CD4-positive, alpha-beta T cell (primary cell): ENCODE results near the gene CDC42EP3. TPM values are rescaled to one million over a fixed set of nuclear protein-coding genes. Genes with fewer than 3 reads are reported as not detected.

Experiments
- ATAC-seq: fragments of 200-7000 bp; cut with Tn5 transposase; one replicate; pipeline ENCODE4 v1.10.0; 2022; ENCODE audit warnings: mild to moderate bottlenecking; ENCODE audit not compliant: poor library complexity
- CTCF ChIA-PET: fragments of 350-600 bp; sonication (Branson Sonifier 250); formaldehyde crosslinking; loops from one replicate; lab custom pipeline; 2021; ENCODE audit warnings: antibody characterized with exemption, inconsistent platforms; lab: Charles Lee
- POLR2A ChIA-PET: fragments of 350-600 bp; sonication (Branson Sonifier 250); formaldehyde crosslinking; loops from one replicate; lab custom pipeline; 2021; ENCODE audit warnings: antibody characterized with exemption, inconsistent platforms; lab: Charles Lee
- DNase-seq, 14 experiments: peaks; one replicate each; pipeline ENCODE4 v3.0.0-alpha.2; 2013 to 2020; ENCODE audit warnings: mixed read lengths in 2 of 14
- H3K27ac ChIP-seq, 2 donors: one replicate each; pipeline versions ENCODE4 v1.5.1 to v1.7.0; 2013; ENCODE audit warnings: low read length in 2 of 2, low read depth in 1 of 2, mild to moderate bottlenecking in 1 of 2
- H3K27me3 ChIP-seq, 2 experiments: 1 replicate in 1 of 2; 2 replicates in 1 of 2; pipeline versions ENCODE4 v1.6.1 to v1.7.0; 2013; ENCODE audit warnings: low read length in 2 of 2, control low read depth in 1 of 2, mild to moderate bottlenecking in 1 of 2, moderate library complexity in 1 of 2; ENCODE audit not compliant: insufficient read depth in 2 of 2, control insufficient read depth in 1 of 2
- H3K36me3 ChIP-seq: one replicate; pipeline ENCODE4 v1.6.1; 2013; ENCODE audit warnings: low read length, control low read depth; ENCODE audit not compliant: insufficient read depth
- H3K4me1 ChIP-seq: one replicate; pipeline ENCODE4 v1.6.1; 2013; ENCODE audit warnings: low read length, control low read depth; ENCODE audit not compliant: insufficient read depth
- H3K4me3 ChIP-seq: one replicate; pipeline ENCODE4 v1.5.1; 2013; ENCODE audit warnings: mild to moderate bottlenecking, low read length, moderate library complexity
- H3K9me3 ChIP-seq, 2 experiments: 1 replicate in 1 of 2; 2 replicates in 1 of 2; pipeline versions ENCODE4 v1.6.1 to v1.7.0; 2013; ENCODE audit warnings: low read length in 2 of 2, mild to moderate bottlenecking in 2 of 2, control low read depth in 1 of 2, moderate library complexity in 1 of 2; ENCODE audit not compliant: control insufficient read depth in 1 of 2, insufficient read depth in 1 of 2
- H3K27ac Mint-ChIP-seq: one replicate; pipeline ENCODE4 v1.8.0; 2020; ENCODE audit warnings: mixed read lengths
- H3K27me3 Mint-ChIP-seq: one replicate; pipeline ENCODE4 v1.8.0; 2021; ENCODE audit warnings: mixed read lengths
- H3K36me3 Mint-ChIP-seq: one replicate; pipeline ENCODE4 v1.8.0; 2021; ENCODE audit warnings: low read depth, mixed read lengths
- H3K4me1 Mint-ChIP-seq: one replicate; pipeline ENCODE4 v1.8.0; 2021; ENCODE audit warnings: low read depth, mixed read lengths
- H3K4me3 Mint-ChIP-seq: one replicate; pipeline ENCODE4 v1.8.0; 2020; ENCODE audit warnings: mild to moderate bottlenecking, mixed read lengths
- H3K9me3 Mint-ChIP-seq: one replicate; pipeline ENCODE4 v1.8.0; 2020; ENCODE audit warnings: mixed read lengths
- CTCF ChIP-seq: fragments of 200-600 bp; IDR thresholded peaks from one replicate; pipeline ENCODE4 v1.8.0; 2022; ENCODE audit warnings: antibody characterized with exemption, mild to moderate bottlenecking
- intact Hi-C, 2 experiments: fragments of 100-400 bp; cut with DNase I in 1 of 2; cut with micrococcal nuclease in 1 of 2; formaldehyde crosslinking; loops; one replicate each; pipeline versions ENCODE4 v1.15.1 to v1.9.0; 2023 to 2025; cut with DNase I, micrococcal nuclease
- total RNA-seq, 174 experiments: library from RNA in 2 of 174; stranded (reverse) in 2 of 174; gene quantifications; one replicate each; pipeline ENCODE4 v1.2.3 and lab custom pipeline; 2021 to 2026

CDC42EP3 gene
- total RNA-seq, 2 experiments from 2014 or later: 20.6 to 24.1 TPM

GRCh38 chr2:37657471-37657870 is 14.0 kb downstream of the CDC42EP3 start:
- peaks cover 100% of the 10 kb centered on the region for H3K4me1 Mint-ChIP-seq
- ChIA-PET CTCF (interaction anchor here (1.5 kb wide), 1 partner anchor 9 kb away, joined by 5 read pairs; no protein-coding TSS in a partner anchor), POLR2A (interaction anchor here (0.6 to 2.2 kb wide), 8 partner anchors 12 to 267 kb away, joined by 3 to 15 read pairs (median 4); no protein-coding TSS in a partner anchor)
- intact Hi-C loops: loop anchor here in 1 of 2 experiments (2.0 kb wide), 1 partner anchor 13 kb away; the partner anchor contains the start of gene CDC42EP3
- Histone ChIP-seq H3K4me1 (peaks cover 81% of the 10 kb centered on the region), H3K4me3 (no peak overlapping the region), H3K27ac (peak overlapping the region in 1 of 2 donors; percentile 45), H3K27me3 (no peaks in the 10 kb centered on the region), H3K9me3 (no peaks in the 10 kb centered on the region), H3K36me3 (peaks cover 17% of the 10 kb centered on the region)
- peak overlapping the region; percentile 60 for H3K4me3 Mint-ChIP-seq
- H3K27ac Mint-ChIP-seq: peak overlapping the region; percentile 81
- TF ChIP-seq CTCF: no peak
- H3K36me3 Mint-ChIP-seq: peaks cover 41% of the 10 kb centered on the region
- DNase-seq (no peak), ATAC-seq (no peak)
- no peaks in the 10 kb centered on the region for H3K27me3 Mint-ChIP-seq
- no peaks in the 10 kb centered on the region for H3K9me3 Mint-ChIP-seq

- ATAC-seq (peak; percentile 61), DNase-seq (peak in 4 of 14 experiments; percentile 45 to 52 (median 46))
- H3K4me1 Mint-ChIP-seq: peaks cover 98% of the 10 kb centered on the region
- H3K4me1 ChIP-seq: peaks cover 82% of the 10 kb centered on the region
- intact Hi-C loops: loop anchor here in 1 of 2 experiments (2.0 kb wide), 1 partner anchor 14 kb away; the partner anchor contains the start of gene CDC42EP3
- H3K9me3 Mint-ChIP-seq: no peaks in the 10 kb centered on the region
- TF ChIP-seq CTCF: no peak
- peak overlapping the region in 1 of 2 donors; percentile 55 for H3K27ac ChIP-seq
- peak overlapping the region; percentile 81 for H3K27ac Mint-ChIP-seq
- POLR2A ChIA-PET: interaction anchor here (0.6 to 2.2 kb wide), 10 partner anchors 9 to 268 kb away, joined by 3 to 15 read pairs (median 5); no protein-coding TSS in a partner anchor
- peaks cover 17% of the 10 kb centered on the region for H3K36me3 ChIP-seq
- H3K27me3 Mint-ChIP-seq: no peaks in the 10 kb centered on the region
- peak overlapping the region; percentile 60 for H3K4me3 Mint-ChIP-seq
- H3K4me3 ChIP-seq: no peak overlapping the region
- H3K27me3 ChIP-seq: no peaks in the 10 kb centered on the region
- CTCF ChIA-PET: interaction anchor here (0.9 to 1.5 kb wide), 3 partner anchors 9 to 220 kb away, joined by 3 to 5 read pairs (median 3); no protein-coding TSS in a partner anchor
- no peaks in the 10 kb centered on the region for H3K9me3 ChIP-seq
- peaks cover 38% of the 10 kb centered on the region for H3K36me3 Mint-ChIP-seq
Observed at GRCh38 chr2:37656512-37657423, 14.7 kb downstream of the CDC42EP3 start.
